Left ventricle myocardium inferior (tissue), 1 donor: ENCODE measurements around the gene BEND5. TPM values are rescaled to one million over a fixed set of nuclear protein-coding genes. Genes with fewer than 3 reads are reported as not detected.

Experiments used
- DNase-seq: peaks from one replicate; pipeline ENCODE4 v3.0.0-alpha.2; 2020
- H3K27ac ChIP-seq: fragments of 200-600 bp; replicated peaks from 2 replicates; pipeline ENCODE4 v1.8.0; 2021
- H3K27me3 ChIP-seq: fragments of 200-600 bp; 2 replicates; pipeline ENCODE4 v1.8.0; 2021; ENCODE audit warnings: low read depth
- H3K36me3 ChIP-seq: fragments of 200-600 bp; 2 replicates; pipeline ENCODE4 v1.8.0; 2021
- H3K4me1 ChIP-seq: fragments of 200-600 bp; 2 replicates; pipeline ENCODE4 v1.8.0; 2021
- H3K4me3 ChIP-seq: fragments of 200-600 bp; 2 replicates; pipeline ENCODE4 v1.8.0; 2021; ENCODE audit warnings: mild to moderate bottlenecking, moderate library complexity
- H3K9me3 ChIP-seq: fragments of 200-600 bp; replicated peaks from 2 replicates; pipeline ENCODE4 v1.8.0; 2021
- intact Hi-C: fragments of 100-400 bp; cut with micrococcal nuclease; formaldehyde crosslinking; loops from one replicate; pipeline ENCODE4 v1.11.0; 2022
- total RNA-seq: library from RNA; stranded (reverse); fragmentation: NEBNext Ultra II Directional; extraction: Animal tissue kit (Norgen Biotek cat#: 25700); gene quantifications from one replicate; pipeline ENCODE4 v1.2.1, GENCODE V29; 2021
- TF ChIP-seq, protein P1 (sequence below): fragments of 200-600 bp; IDR thresholded peaks from 2 replicates; pipeline ENCODE4 v1.8.0; 2021; ENCODE audit warnings: antibody characterized with exemption, mild to moderate bottlenecking, borderline replicate concordance
- donor health status: DM: no; HTN: yes; CAD: no; lungs with severe emphysema.

BEND5 gene
- total RNA-seq, 1 donor from 2014 or later, result 4.2 TPM

- Histone ChIP-seq H3K27me3 (no peaks in the 10 kb centered on the region), H3K4me3 (no peak overlapping the region), H3K4me1 (no peaks in the 10 kb centered on the region), H3K36me3 (peaks cover 43% of the 10 kb centered on the region), H3K27ac (no peak overlapping the region), H3K9me3 (no peaks in the 10 kb centered on the region)
- DNase-seq, result no peak
- TF ChIP-seq, protein P1, sequence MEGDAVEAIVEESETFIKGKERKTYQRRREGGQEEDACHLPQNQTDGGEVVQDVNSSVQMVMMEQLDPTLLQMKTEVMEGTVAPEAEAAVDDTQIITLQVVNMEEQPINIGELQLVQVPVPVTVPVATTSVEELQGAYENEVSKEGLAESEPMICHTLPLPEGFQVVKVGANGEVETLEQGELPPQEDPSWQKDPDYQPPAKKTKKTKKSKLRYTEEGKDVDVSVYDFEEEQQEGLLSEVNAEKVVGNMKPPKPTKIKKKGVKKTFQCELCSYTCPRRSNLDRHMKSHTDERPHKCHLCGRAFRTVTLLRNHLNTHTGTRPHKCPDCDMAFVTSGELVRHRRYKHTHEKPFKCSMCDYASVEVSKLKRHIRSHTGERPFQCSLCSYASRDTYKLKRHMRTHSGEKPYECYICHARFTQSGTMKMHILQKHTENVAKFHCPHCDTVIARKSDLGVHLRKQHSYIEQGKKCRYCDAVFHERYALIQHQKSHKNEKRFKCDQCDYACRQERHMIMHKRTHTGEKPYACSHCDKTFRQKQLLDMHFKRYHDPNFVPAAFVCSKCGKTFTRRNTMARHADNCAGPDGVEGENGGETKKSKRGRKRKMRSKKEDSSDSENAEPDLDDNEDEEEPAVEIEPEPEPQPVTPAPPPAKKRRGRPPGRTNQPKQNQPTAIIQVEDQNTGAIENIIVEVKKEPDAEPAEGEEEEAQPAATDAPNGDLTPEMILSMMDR, result no peak
- intact Hi-C loops, result no loop called here
Measured at GRCh38 chr1:48757363-48757762, 19.3 kb downstream of the BEND5 start.

- DNase-seq, result no peak
- TF ChIP-seq, protein P1, result no peak
- intact Hi-C loops, result no loop called here
Measured at GRCh38 chr1:48756683-48757316, 19.9 kb downstream of the BEND5 start.

DNA sequence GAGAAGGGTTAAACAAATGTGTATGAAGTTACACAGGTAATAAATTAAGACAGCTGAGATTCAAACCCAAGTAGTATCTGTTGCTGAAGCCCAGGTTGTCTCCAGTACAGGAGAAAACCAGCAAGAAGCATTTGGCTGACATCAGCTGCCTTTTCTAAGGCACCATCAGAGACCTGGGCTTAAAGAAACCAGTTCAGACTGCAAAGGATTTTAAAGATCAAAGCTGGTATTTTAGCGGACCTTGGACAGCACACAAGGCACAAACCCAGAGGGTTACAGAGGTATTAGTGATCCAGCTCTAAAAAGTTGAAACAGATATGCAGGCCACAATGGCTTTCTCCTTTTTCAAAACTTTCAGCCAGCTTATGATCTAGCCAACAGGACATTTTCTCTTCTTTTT, 23.4 kb downstream of the BEND5 start:
- Histone ChIP-seq H3K27ac (no peak overlapping the region), H3K36me3 (peaks cover 44% of the 10 kb centered on the region), H3K27me3 (no peaks in the 10 kb centered on the region), H3K4me3 (no peak overlapping the region), H3K9me3 (no peaks in the 10 kb centered on the region), H3K4me1 (no peaks in the 10 kb centered on the region)
- intact Hi-C loops, result no loop called here
- TF ChIP-seq, protein P1, result no peak
- DNase-seq, result no peak

More at GRCh38 chr1:48756683-48757316, 19.9 kb downstream of the BEND5 start:
- Histone ChIP-seq H3K4me3 (no peak overlapping the region), H3K9me3 (no peaks in the 10 kb centered on the region), H3K27ac (no peak overlapping the region), H3K36me3 (peaks cover 43% of the 10 kb centered on the region), H3K27me3 (no peaks in the 10 kb centered on the region), H3K4me1 (no peaks in the 10 kb centered on the region)

DNA sequence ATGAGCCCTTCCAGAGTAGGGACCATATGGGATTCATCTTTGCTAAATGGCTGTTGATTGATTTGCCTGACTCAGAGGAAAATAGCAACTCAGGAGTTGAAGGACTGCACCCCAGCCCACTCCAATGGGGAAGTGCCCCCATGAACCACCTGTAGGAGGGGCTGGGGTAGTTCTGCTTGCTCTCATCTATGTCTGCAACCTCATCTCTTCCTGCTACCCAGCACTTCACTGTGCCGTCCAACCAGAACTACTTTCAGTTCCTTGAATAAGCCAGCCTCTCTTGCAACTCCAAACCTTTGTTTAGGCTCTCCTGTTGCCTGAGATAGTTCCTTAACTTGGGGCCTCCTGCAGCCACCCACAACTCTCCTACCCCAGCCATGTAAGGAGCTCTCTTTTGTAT, 26.6 kb downstream of the BEND5 start:
- intact Hi-C loops, result no loop called here
- Histone ChIP-seq H3K27me3 (no peaks in the 10 kb centered on the region), H3K9me3 (no peaks in the 10 kb centered on the region), H3K4me1 (no peaks in the 10 kb centered on the region), H3K27ac (no peak overlapping the region), H3K4me3 (no peak overlapping the region), H3K36me3 (peaks cover 32% of the 10 kb centered on the region)
- TF ChIP-seq, protein P1, result no peak
- no peak for DNase-seq

- peaks cover 34% of the 10 kb centered on the region for H3K36me3 ChIP-seq
- H3K4me3 ChIP-seq, result no peak overlapping the region
- no peak overlapping the region for H3K27ac ChIP-seq
- no peak for DNase-seq
- no peaks in the 10 kb centered on the region for H3K4me1 ChIP-seq
- TF ChIP-seq, protein P1, result no peak
- no peaks in the 10 kb centered on the region for H3K27me3 ChIP-seq
- no peaks in the 10 kb centered on the region for H3K9me3 ChIP-seq
- intact Hi-C loops, result no loop called here
Measured at GRCh38 chr1:48749068-48749467, 27.6 kb downstream of the BEND5 start.
